ENCODE data around the gene STUB1.
A peak's percentile ranks its signal among the peaks of the same experiment; 100 is the strongest.

Gene STUB1

DNA sequence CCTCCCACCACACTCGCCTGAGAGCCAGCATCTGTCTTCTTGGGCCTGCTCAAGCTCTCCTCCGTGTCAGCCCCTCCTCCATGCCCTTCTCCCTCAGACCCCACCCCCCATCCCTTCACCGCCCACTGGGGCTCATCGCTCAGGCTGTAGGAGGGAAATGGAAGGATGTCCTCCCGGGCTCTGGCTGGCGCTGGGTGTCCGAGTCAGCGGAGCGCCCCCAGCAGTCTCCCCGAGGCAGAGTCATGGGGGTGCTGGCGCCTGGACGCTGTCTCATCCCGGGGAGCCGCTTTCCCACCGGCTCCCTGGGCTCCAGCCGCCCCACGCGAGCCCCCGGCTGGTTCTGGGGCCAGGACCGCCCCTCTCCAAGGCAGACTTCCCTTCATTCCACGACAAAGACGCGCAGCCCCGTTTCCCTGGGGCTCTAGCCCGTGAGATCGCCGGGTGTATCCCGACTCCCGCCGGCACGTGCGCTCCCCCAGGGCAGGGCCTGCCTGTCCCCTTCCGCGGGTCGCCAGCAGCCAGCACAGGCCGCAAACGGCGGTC lies 40.3 kb downstream of the STUB1 start:
- peak overlapping the region; percentile 88 to 94 (median 90) for H3K27ac Mint-ChIP-seq
- peaks cover 12% of the 10 kb centered on the region for H3K27me3 Mint-ChIP-seq (ENCODE audit: low read depth)
- peaks cover 11% of the 10 kb centered on the region for H3K4me1 Mint-ChIP-seq
- TF ChIP-seq, protein P1, sequence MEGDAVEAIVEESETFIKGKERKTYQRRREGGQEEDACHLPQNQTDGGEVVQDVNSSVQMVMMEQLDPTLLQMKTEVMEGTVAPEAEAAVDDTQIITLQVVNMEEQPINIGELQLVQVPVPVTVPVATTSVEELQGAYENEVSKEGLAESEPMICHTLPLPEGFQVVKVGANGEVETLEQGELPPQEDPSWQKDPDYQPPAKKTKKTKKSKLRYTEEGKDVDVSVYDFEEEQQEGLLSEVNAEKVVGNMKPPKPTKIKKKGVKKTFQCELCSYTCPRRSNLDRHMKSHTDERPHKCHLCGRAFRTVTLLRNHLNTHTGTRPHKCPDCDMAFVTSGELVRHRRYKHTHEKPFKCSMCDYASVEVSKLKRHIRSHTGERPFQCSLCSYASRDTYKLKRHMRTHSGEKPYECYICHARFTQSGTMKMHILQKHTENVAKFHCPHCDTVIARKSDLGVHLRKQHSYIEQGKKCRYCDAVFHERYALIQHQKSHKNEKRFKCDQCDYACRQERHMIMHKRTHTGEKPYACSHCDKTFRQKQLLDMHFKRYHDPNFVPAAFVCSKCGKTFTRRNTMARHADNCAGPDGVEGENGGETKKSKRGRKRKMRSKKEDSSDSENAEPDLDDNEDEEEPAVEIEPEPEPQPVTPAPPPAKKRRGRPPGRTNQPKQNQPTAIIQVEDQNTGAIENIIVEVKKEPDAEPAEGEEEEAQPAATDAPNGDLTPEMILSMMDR (IDR thresholded peaks at IDR 0.05; ENCODE audit: unreplicated experiment in 3 of 3): no peak
- H3K4me3 Mint-ChIP-seq: peak overlapping the region; percentile 84 to 90 (median 88)
- H3K36me3 Mint-ChIP-seq (ENCODE audit: low read depth): no peaks in the 10 kb centered on the region
- H3K9me3 Mint-ChIP-seq: no peaks in the 10 kb centered on the region

DNA sequence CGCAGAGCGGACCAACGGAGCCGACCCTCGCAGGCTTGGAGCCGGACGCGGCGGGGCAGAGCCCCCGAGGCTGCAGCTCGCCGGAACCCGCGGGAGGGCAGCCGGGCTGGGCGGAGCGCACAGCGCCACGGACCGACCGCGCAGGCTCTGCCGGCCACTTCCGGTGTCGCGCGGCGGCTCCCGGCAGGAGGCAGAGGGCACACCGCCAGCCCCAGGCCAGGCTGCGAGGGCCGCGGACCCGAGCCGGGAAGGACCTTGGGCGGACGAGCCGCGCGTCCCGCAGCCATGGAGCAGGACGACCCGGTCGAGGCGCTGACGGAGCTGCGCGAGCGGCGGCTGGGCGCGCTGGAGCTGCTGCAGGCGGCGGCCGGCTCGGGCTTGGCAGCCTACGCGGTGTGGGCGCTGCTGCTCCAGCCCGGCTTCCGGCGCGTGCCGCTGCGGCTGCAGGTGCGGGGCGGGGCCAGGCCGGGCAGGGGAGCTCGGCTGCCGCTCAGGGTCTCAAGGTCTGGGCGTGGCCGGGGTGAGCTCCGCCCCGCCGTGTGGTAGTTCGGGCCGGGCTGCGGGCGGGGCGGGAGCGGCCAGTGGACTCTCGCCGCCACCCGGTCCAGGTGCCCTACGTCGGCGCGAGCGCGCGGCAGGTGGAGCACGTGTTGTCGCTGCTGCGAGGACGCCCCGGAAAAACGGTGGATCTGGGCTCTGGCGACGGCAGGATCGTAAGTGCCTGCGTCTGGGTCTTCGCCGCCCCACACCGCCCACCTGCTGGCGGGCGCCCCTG lies 41.0 kb downstream of the STUB1 start, which contains the start of gene ANTKMT:
Gene ANTKMT (plus strand): TSS at position 157 of the 775 bp plus-strand sequence. CDS start 129 bp downstream, at position 286.
- TF ChIP-seq, protein P1 (IDR thresholded peaks at IDR 0.05; ENCODE audit: unreplicated experiment in 3 of 3): no peak
- peaks cover 12% of the 10 kb centered on the region for H3K27me3 Mint-ChIP-seq (ENCODE audit: low read depth)
- peak within 1 kb of the TSS; percentile 88 to 94 (median 90) for H3K27ac Mint-ChIP-seq
- H3K9me3 Mint-ChIP-seq: no peaks in the 10 kb centered on the region
- no peaks in the 10 kb centered on the region for H3K36me3 Mint-ChIP-seq (ENCODE audit: low read depth)
- peak within 1 kb of the TSS; percentile 84 to 90 (median 88) for H3K4me3 Mint-ChIP-seq
- H3K4me1 Mint-ChIP-seq: peaks cover 11% of the 10 kb centered on the region

DNA sequence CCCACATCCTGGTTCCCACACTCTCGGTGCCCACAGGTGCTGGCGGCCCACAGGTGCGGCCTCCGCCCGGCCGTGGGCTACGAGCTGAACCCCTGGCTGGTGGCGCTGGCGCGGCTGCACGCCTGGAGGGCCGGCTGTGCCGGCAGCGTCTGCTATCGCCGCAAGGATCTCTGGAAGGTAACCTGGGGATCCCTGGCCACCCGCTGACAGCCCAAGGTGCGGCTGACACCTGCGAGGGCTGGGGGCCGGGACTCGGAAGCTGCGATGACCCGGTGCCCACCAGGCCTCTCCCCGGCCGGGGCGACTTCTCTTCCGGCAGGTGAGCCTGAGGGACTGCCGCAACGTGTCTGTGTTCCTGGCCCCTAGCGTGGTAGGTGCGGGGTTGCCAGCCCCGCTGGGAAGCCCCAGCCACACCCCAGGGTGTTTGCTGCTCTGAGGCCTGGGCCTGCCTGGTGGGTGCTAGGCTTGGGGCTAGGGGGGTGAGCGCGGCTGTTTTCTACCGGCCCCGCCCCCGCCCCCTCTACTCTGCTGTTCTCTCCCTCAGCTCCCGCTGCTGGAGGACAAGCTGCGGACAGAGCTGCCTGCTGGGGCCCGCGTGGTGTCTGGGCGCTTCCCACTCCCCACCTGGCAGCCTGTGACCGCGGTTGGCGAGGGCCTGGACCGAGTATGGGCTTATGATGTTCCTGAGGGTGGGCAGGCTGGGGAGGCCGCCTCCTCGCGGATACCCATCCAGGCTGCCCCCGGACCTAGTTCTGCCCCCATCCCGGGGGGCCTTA lies 41.7 kb downstream of the STUB1 start:
- H3K27me3 Mint-ChIP-seq (ENCODE audit: low read depth): peaks cover 14% of the 10 kb centered on the region
- no peak overlapping the region for H3K27ac Mint-ChIP-seq
- no peaks in the 10 kb centered on the region for H3K36me3 Mint-ChIP-seq (ENCODE audit: low read depth)
- TF ChIP-seq, protein P1 (IDR thresholded peaks at IDR 0.05; ENCODE audit: unreplicated experiment in 3 of 3): no peak
- H3K4me3 Mint-ChIP-seq: peak overlapping the region; percentile 70 to 72 (median 70)
- H3K4me1 Mint-ChIP-seq: peaks cover 11% of the 10 kb centered on the region
- H3K9me3 Mint-ChIP-seq: no peaks in the 10 kb centered on the region

DNA sequence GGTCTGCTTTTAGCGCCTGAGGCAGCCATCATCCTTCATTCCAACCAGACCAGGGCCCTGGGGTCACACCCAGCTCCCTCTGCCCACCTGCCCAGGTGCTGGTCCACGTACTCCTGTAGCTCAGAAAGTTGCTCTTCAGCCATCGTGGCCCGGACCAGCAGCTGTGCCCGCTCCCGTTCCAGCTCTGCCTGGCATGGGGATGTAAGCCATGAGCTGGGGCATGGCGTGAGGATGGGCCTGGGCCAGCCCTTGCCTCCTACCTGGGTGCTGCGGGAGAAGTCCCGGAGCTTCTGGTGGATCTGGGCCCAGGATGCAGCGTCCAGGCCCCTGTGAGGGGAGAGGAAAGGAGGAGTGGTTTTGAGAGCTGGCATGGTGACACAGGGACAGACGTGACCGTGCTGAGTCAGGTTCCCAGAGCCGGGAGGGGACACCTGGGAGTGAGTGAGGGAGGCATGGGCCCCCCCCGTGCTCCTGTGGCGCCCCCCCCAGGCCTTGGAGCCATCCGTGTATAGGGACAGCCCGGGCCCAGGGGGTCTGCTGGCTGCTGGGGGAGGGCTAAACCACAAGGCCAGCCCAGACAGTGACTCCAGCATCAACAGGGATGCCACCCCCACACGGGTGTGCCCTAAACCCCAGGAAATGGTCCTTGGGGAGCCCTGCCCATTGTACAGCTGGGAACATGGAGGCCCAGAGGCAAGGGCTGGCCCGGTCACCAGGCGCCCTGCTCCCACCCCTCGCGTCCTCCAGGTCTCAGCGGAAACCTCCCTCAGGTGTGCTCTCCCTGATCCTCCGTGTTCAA lies 42.8 kb downstream of the STUB1 start:
- TF ChIP-seq, protein P1 (IDR thresholded peaks at IDR 0.05; ENCODE audit: unreplicated experiment in 3 of 3): no peak
- H3K4me1 Mint-ChIP-seq: peaks cover 11% of the 10 kb centered on the region
- H3K27ac Mint-ChIP-seq: no peak overlapping the region
- no peaks in the 10 kb centered on the region for H3K9me3 Mint-ChIP-seq
- H3K4me3 Mint-ChIP-seq: peak overlapping the region; percentile 66 to 72 (median 70)
- H3K27me3 Mint-ChIP-seq (ENCODE audit: low read depth): peaks cover 14% of the 10 kb centered on the region
- no peaks in the 10 kb centered on the region for H3K36me3 Mint-ChIP-seq (ENCODE audit: low read depth)

DNA sequence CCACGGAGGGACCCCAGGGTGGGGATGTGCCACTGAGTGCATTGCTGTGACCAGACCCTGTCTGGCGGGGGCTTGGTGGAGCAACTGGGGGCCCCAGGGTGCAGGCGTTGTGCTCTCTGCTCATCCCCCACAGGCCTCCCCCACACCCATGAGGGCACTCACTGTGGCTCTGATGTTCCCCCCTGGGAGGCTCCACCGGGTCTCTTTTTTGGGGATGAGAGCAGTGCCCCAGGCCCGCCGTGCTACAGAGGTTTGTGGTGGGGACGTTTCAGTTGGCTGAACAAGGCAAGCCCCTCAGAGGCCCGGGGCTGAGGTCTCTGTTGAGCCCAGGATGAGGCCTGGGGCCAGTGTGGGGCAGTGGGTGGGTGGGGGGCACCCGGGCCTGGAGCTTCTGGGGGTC lies 43.5 kb downstream of the STUB1 start:
- Mint-ChIP-seq H3K9me3 (no peaks in the 10 kb centered on the region), H3K36me3 (ENCODE audit: low read depth) (no peaks in the 10 kb centered on the region), H3K4me1 (peaks cover 11% of the 10 kb centered on the region), H3K27ac (no peak overlapping the region), H3K4me3 (no peak overlapping the region), H3K27me3 (ENCODE audit: low read depth) (peaks cover 12% of the 10 kb centered on the region)
- TF ChIP-seq, protein P1 (IDR thresholded peaks at IDR 0.05; ENCODE audit: unreplicated experiment in 3 of 3): no peak
